ENCODE data around the gene CRB2. TPM values are rescaled to one million over a fixed set of nuclear protein-coding genes. Genes with fewer than 3 reads are reported as not detected.

CRB2 gene
- total RNA-seq, 1 donor from 2014 or later: 0.35 TPM

- H3K4me3 ChIP-seq (ENCODE audit: low read depth, low read length): no peak overlapping the region
- DNase-seq (ENCODE audit: low read depth): no peak
- TF ChIP-seq CTCF (conservative IDR thresholded peaks at IDR 0.05; ENCODE audit: low read depth, low read length): no peak
These were observed 62.5 kb downstream of the CRB2 start for GRCh38 chr9:123418506-123418905.

- H3K4me3 ChIP-seq (ENCODE audit: low read depth, low read length): no peak overlapping the region
- no peak for DNase-seq (ENCODE audit: low read depth)
- TF ChIP-seq CTCF (conservative IDR thresholded peaks at IDR 0.05; ENCODE audit: low read depth, low read length): no peak
These were observed 63.1 kb downstream of the CRB2 start for GRCh38 chr9:123419091-123419490.

- no peak for TF ChIP-seq CTCF (conservative IDR thresholded peaks at IDR 0.05; ENCODE audit: low read depth, low read length)
These were observed 64.0 kb downstream of the CRB2 start for GRCh38 chr9:123419721-123420591.

GRCh38 chr9:123420592-123421111 is 64.7 kb downstream of the CRB2 start:
- H3K4me3 ChIP-seq (ENCODE audit: low read depth, low read length): no peak overlapping the region
- DNase-seq (ENCODE audit: low read depth): no peak
- TF ChIP-seq CTCF (conservative IDR thresholded peaks at IDR 0.05; ENCODE audit: low read depth, low read length): no peak

More at GRCh38 chr9:123419721-123420591, 64.0 kb downstream of the CRB2 start:
- no peak for DNase-seq (ENCODE audit: low read depth)
- no peak overlapping the region for H3K4me3 ChIP-seq (ENCODE audit: low read depth, low read length)

GRCh38 chr9:123421186-123421585 is 65.2 kb downstream of the CRB2 start:
- TF ChIP-seq CTCF (conservative IDR thresholded peaks at IDR 0.05; ENCODE audit: low read depth, low read length): no peak
- no peak overlapping the region for H3K4me3 ChIP-seq (ENCODE audit: low read depth, low read length)
- no peak for DNase-seq (ENCODE audit: low read depth)

GRCh38 chr9:123421801-123422455 is 65.9 kb downstream of the CRB2 start:
- no peak for TF ChIP-seq CTCF (conservative IDR thresholded peaks at IDR 0.05; ENCODE audit: low read depth, low read length)
- H3K4me3 ChIP-seq (ENCODE audit: low read depth, low read length): no peak overlapping the region
- DNase-seq (ENCODE audit: low read depth): no peak
